Glomerular visceral epithelial cell (primary cell): ENCODE data around the gene PDXP.
"Not testable (repeated sequence)": the region's sequence is repeated elsewhere in the genome, so short reads cannot be mapped to it uniquely, and the experiment has no call there.

ENCODE experiments used
- DNase-seq: peaks from one replicate; pipeline ENCODE4 v3.0.0-alpha.2; 2016; ENCODE audit errors: extremely low spot score

Gene PDXP

GRCh38 chr22:37674951-37675929 lies 16.7 kb downstream of the PDXP start, which contains the start of gene LGALS1:
Gene LGALS1, plus strand, starts transcription at chr22:37675636. Its CDS starts 67 bp downstream, at chr22:37675703.
- DNase-seq: peak; percentile 95

- DNase-seq: peak; percentile 40
Observed at GRCh38 chr22:37675930-37676735, 17.6 kb downstream of the PDXP start.

- DNase-seq: peak; percentile 96
Observed at GRCh38 chr22:37676736-37677492, 18.4 kb downstream of the PDXP start.

GRCh38 chr22:37677493-37677974 lies 19.0 kb downstream of the PDXP start:
- DNase-seq: no peak

- DNase-seq: no peak
Observed at GRCh38 chr22:37678372-37678771, 19.8 kb downstream of the PDXP start.

GRCh38 chr22:37679670-37680069 lies 21.1 kb downstream of the PDXP start:
- DNase-seq: no peak

- DNase-seq: no peak
Observed at GRCh38 chr22:37680191-37680851, 21.8 kb downstream of the PDXP start.

- peak; percentile 32 for DNase-seq
Observed at GRCh38 chr22:37681001-37681424, 22.5 kb downstream of the PDXP start.

- DNase-seq: peak; percentile 76
Observed at GRCh38 chr22:37681556-37682049, 23.1 kb downstream of the PDXP start.

GRCh38 chr22:37684803-37685615 lies 26.5 kb downstream of the PDXP start:
- no peak for DNase-seq

GRCh38 chr22:37686002-37686982 lies 27.8 kb downstream of the PDXP start, which contains the start of gene NOL12:
Gene NOL12, plus strand, starts transcription at chr22:37686343. Its CDS starts 50 bp downstream, at chr22:37686393.
- DNase-seq: peak; percentile 80

GRCh38 chr22:37690407-37690806 lies 31.9 kb downstream of the PDXP start:
- no peak for DNase-seq

- no peak for DNase-seq
Observed at GRCh38 chr22:37690901-37691504, 32.5 kb downstream of the PDXP start.

- no peak for DNase-seq
Observed at GRCh38 chr22:37692627-37693285, 34.2 kb downstream of the PDXP start.

GRCh38 chr22:37694131-37694530 lies 35.6 kb downstream of the PDXP start:
- not testable (repeated sequence) for DNase-seq

GRCh38 chr22:37696260-37696656 lies 37.7 kb downstream of the PDXP start:
- not testable (repeated sequence) for DNase-seq
